ENCODE measurements around the gene BHLHE40.

The BHLHE40 gene

GRCh38 chr3:5002871-5003247 is 23.6 kb downstream of the BHLHE40 start:
- no peak for DNase-seq

- DNase-seq = no peak
Measured at GRCh38 chr3:5004319-5005152, 25.3 kb downstream of the BHLHE40 start.

GRCh38 chr3:5005367-5005766 is 26.1 kb downstream of the BHLHE40 start:
- DNase-seq = no peak

- no peak for DNase-seq
Measured at GRCh38 chr3:5006755-5007202, 27.5 kb downstream of the BHLHE40 start.

GRCh38 chr3:5007873-5008272 is 28.6 kb downstream of the BHLHE40 start:
- DNase-seq = no peak

- DNase-seq = no peak
Measured at GRCh38 chr3:5009506-5010109, 30.4 kb downstream of the BHLHE40 start.

- DNase-seq = no peak
Measured at GRCh38 chr3:5010140-5010539, 30.9 kb downstream of the BHLHE40 start.

- no peak for DNase-seq
Measured at GRCh38 chr3:5010706-5011554, 31.7 kb downstream of the BHLHE40 start.

GRCh38 chr3:5011555-5012256 is 32.5 kb downstream of the BHLHE40 start:
- DNase-seq = no peak

- no peak for DNase-seq
Measured at GRCh38 chr3:5012367-5012766, 33.1 kb downstream of the BHLHE40 start.

- no peak for DNase-seq
Measured at GRCh38 chr3:5013021-5013906, 34.0 kb downstream of the BHLHE40 start.

GRCh38 chr3:5014391-5014790 is 35.2 kb downstream of the BHLHE40 start:
- no peak for DNase-seq

GRCh38 chr3:5015056-5015455 is 35.8 kb downstream of the BHLHE40 start:
- DNase-seq = no peak

- DNase-seq = no peak
Measured at GRCh38 chr3:5016211-5017161, 37.2 kb downstream of the BHLHE40 start.

GRCh38 chr3:5017925-5018531 is 38.8 kb downstream of the BHLHE40 start:
- DNase-seq = no peak

GRCh38 chr3:5019411-5020241 is 40.4 kb downstream of the BHLHE40 start:
- no peak for DNase-seq

GRCh38 chr3:5020242-5020722 is 41.0 kb downstream of the BHLHE40 start:
- DNase-seq = no peak

- DNase-seq = no peak
Measured at GRCh38 chr3:5021116-5022092, 42.2 kb downstream of the BHLHE40 start.

Measured in SHP77 (cell line).